GM10248 (cell line): ENCODE measurements around the gene DLGAP1.

Experiments used
- CTCF ChIA-PET: fragments of 300-600 bp; sonication (Branson Sonifier 250); formaldehyde crosslinking; extraction: SDS; loops from one replicate; lab custom pipeline; 2021; ENCODE audit warnings: antibody characterized with exemption; lab: Yijun Ruan, JAX
- POLR2A ChIA-PET: fragments of 350-650 bp; sonication (Branson Sonifier 250); formaldehyde crosslinking; extraction: SDS; loops from one replicate; lab custom pipeline; 2020; ENCODE audit warnings: antibody characterized with exemption; lab: Yijun Ruan, JAX
- DNase-seq: peaks from one replicate; pipeline ENCODE4 v3.0.0; 2012; ENCODE audit errors: extremely low spot score
- CTCF ChIP-seq: IDR thresholded peaks from 2 replicates; pipeline ENCODE4 v1.5.1; 2012; ENCODE audit warnings: mild to moderate bottlenecking, low read depth; ENCODE audit errors: extremely low read depth, missing control alignments, control extremely low read depth

Gene DLGAP1

GRCh38 chr18:3538954-3539617 lies 916.0 kb downstream of the DLGAP1 start:
- CTCF ChIA-PET, result interaction anchor here (0.8 to 1.3 kb wide), 2 partner anchors 9 to 127 kb away, joined by 3 read pairs; no protein-coding TSS in a partner anchor

DNA sequence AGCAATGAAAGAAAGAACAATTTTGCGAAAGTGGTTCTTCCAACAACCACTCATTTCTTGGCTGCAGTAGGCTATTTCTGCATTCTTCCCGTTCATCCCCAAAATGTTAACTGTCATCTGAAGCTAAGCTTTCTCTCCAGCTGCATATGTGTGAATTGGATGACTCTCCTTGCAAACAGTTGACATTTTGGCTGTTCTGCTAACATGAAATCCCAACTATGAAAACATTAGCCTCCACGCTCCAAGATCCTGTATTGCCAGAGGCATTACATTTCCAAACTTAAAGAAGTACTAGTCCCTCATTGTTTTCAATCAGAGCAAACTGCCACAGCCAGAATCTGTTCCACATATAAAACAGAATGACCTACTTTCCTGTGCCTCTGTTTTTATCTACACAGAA lies 916.7 kb downstream of the DLGAP1 start:
- no peak for TF ChIP-seq CTCF
- no peak for DNase-seq
- POLR2A ChIA-PET, result no interaction called here
- CTCF ChIA-PET, result interaction anchor here (0.8 kb wide), 1 partner anchor 128 kb away, joined by 3 read pairs; no protein-coding TSS in a partner anchor

More at GRCh38 chr18:3538954-3539617, 916.0 kb downstream of the DLGAP1 start:
- no peak for DNase-seq
- POLR2A ChIA-PET, result no interaction called here
- TF ChIP-seq CTCF, result no peak

GRCh38 chr18:3530807-3531206 lies 924.3 kb downstream of the DLGAP1 start:
- POLR2A ChIA-PET, result no interaction called here
- TF ChIP-seq CTCF, result no peak
- no peak for DNase-seq
- CTCF ChIA-PET, result interaction anchor here (1.8 to 2.0 kb wide), 2 partner anchors 13 to 55 kb away, joined by 4 to 5 read pairs; no protein-coding TSS in a partner anchor

DNA sequence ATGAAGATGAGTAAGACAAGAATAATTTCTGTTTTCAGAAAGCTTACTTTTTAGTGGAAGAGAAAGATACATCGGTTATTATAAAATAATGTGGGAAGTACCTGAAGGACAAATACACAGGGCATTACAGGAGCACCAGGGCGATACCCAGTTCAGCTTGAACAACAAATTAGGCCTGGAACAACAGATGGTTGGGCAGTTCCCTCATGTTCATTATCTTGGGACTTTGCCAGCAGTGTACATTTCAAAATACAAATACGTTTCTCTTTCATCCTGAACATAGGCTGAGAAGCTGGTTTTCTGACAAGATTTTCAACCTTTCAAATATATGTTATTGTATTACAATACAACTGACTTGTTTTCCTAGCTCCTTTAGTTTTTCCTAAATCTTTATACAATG lies 925.5 kb downstream of the DLGAP1 start:
- ChIA-PET CTCF (interaction anchor here (1.1 to 2.0 kb wide), 6 partner anchors 10 to 137 kb away, joined by 3 to 5 read pairs (median 3); no protein-coding TSS in a partner anchor), POLR2A (no interaction called here)
- TF ChIP-seq CTCF, result no peak
- DNase-seq, result no peak

DNA sequence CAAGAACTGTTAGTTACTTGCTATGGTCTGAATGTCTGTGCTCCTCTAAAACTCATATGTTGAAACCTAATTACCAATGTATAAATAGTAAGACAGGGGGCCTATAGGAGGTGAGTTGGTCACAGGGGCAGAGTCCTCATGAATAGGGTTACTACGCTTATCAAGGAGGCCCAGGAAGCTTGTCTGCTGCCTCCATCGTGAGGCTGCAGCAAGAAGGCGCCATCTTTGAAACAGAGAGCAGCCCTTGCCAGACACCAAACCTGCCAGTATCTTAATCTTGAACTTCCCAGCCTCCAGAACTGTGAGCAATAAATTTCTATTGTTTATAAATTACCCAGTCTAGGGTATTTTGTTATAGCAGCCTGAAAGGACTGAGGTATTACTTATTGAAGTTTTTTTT lies 926.0 kb downstream of the DLGAP1 start:
- TF ChIP-seq CTCF, result no peak
- POLR2A ChIA-PET, result no interaction called here
- CTCF ChIA-PET, result interaction anchor here (1.1 to 2.0 kb wide), 6 partner anchors 10 to 138 kb away, joined by 3 to 5 read pairs (median 3); no protein-coding TSS in a partner anchor
- DNase-seq, result no peak

- POLR2A ChIA-PET, result no interaction called here
- DNase-seq, result no peak
- no peak for TF ChIP-seq CTCF
- CTCF ChIA-PET, result interaction anchor here (1.5 kb wide), 1 partner anchor 74 kb away, joined by 3 read pairs; no protein-coding TSS in a partner anchor
Measured at GRCh38 chr18:3528231-3528630, 926.9 kb downstream of the DLGAP1 start.
